Chondrocyte (in vitro differentiated cells): Measurements from ENCODE around the gene VSIG10. TPM values are rescaled to one million over a fixed set of nuclear protein-coding genes. Genes with fewer than 3 reads are reported as not detected.
"Not testable (repeated sequence)": the region's sequence is repeated elsewhere in the genome, so short reads cannot be mapped to it uniquely, and the experiment has no call there.

Experiments
- DNase-seq: peaks from one replicate; pipeline ENCODE4 v3.0.0; 2021; ENCODE audit warnings: mixed read lengths, low spot score
- H3K27ac Mint-ChIP-seq: one replicate; pipeline ENCODE4 v1.8.0; 2021; ENCODE audit warnings: mild to moderate bottlenecking, moderate library complexity, mixed read lengths; ENCODE audit not compliant: unreplicated experiment
- H3K27me3 Mint-ChIP-seq: 2 replicates; pipeline ENCODE4 v1.8.0; 2021; ENCODE audit warnings: low read depth, mixed read lengths
- H3K36me3 Mint-ChIP-seq: 2 replicates; pipeline ENCODE4 v1.8.0; 2021; ENCODE audit warnings: low read depth, mixed read lengths
- H3K4me1 Mint-ChIP-seq: 2 replicates; pipeline ENCODE4 v1.8.0; 2021; ENCODE audit warnings: low read depth, mild to moderate bottlenecking, mixed read lengths
- H3K4me3 Mint-ChIP-seq: one replicate; pipeline ENCODE4 v1.8.0; 2021; ENCODE audit warnings: mild to moderate bottlenecking, moderate library complexity, mixed read lengths; ENCODE audit not compliant: unreplicated experiment
- H3K9me3 Mint-ChIP-seq: 2 replicates; pipeline ENCODE4 v1.8.0; 2021; ENCODE audit warnings: low read depth, mixed read lengths
- CTCF ChIP-seq: fragments of 200-600 bp; sonication (generic); IDR thresholded peaks from 2 replicates; pipeline ENCODE4 v1.5.0; 2021; ENCODE audit warnings: antibody characterized with exemption, mild to moderate bottlenecking, moderate library complexity
- total RNA-seq: library from RNA; stranded (reverse); gene quantifications from 3 replicates; pipeline ENCODE4 v1.2.1, GENCODE V29; 2021

Gene VSIG10
- total RNA-seq, 1 donor from 2014 or later: 9.3 TPM

GRCh38 chr12:118135788-118136558, 32.2 kb upstream of the VSIG10 start, which contains the start of gene PEBP1:
Gene PEBP1 (plus strand): TSS chr12:118136124. CDS start chr12:118136210, 86 bp downstream.
- H3K9me3 Mint-ChIP-seq: no peaks in the 10 kb centered on the region
- peaks cover 10% of the 10 kb centered on the region for H3K36me3 Mint-ChIP-seq
- H3K4me3 Mint-ChIP-seq: peak within 1 kb of the TSS; percentile 97
- H3K27ac Mint-ChIP-seq: peak within 1 kb of the TSS; percentile 98
- H3K4me1 Mint-ChIP-seq: peaks cover 44% of the 10 kb centered on the region
- peak; percentile 98 for DNase-seq
- peak; percentile 22 for TF ChIP-seq CTCF
- no peaks in the 10 kb centered on the region for H3K27me3 Mint-ChIP-seq

GRCh38 chr12:118129436-118129835, 25.6 kb upstream of the VSIG10 start:
- H3K9me3 Mint-ChIP-seq, H3K4me3 Mint-ChIP-seq, H3K4me1 Mint-ChIP-seq, H3K27ac Mint-ChIP-seq, H3K36me3 Mint-ChIP-seq, H3K27me3 Mint-ChIP-seq, DNase-seq: not testable (repeated sequence)

GRCh38 chr12:118127867-118128266, 24.1 kb upstream of the VSIG10 start:
- peak; percentile 8 for DNase-seq
- no peak for TF ChIP-seq CTCF
- H3K4me1 Mint-ChIP-seq: peaks cover 9% of the 10 kb centered on the region
- H3K27me3 Mint-ChIP-seq: no peaks in the 10 kb centered on the region
- H3K9me3 Mint-ChIP-seq: no peaks in the 10 kb centered on the region
- H3K36me3 Mint-ChIP-seq: no peaks in the 10 kb centered on the region
- no peak overlapping the region for H3K4me3 Mint-ChIP-seq
- no peak overlapping the region for H3K27ac Mint-ChIP-seq

- Mint-ChIP-seq H3K4me3 (no peak overlapping the region), H3K9me3 (no peaks in the 10 kb centered on the region), H3K27me3 (no peaks in the 10 kb centered on the region), H3K4me1 (peaks cover 2% of the 10 kb centered on the region), H3K36me3 (no peaks in the 10 kb centered on the region), H3K27ac (no peak overlapping the region)
- peak; percentile 53 for DNase-seq
- TF ChIP-seq CTCF: no peak
These were observed 22.4 kb upstream of the VSIG10 start for GRCh38 chr12:118126119-118126757.

GRCh38 chr12:118125743-118126118, 21.9 kb upstream of the VSIG10 start:
- Mint-ChIP-seq H3K36me3 (no peaks in the 10 kb centered on the region), H3K27ac (no peak overlapping the region), H3K4me3 (no peak overlapping the region), H3K4me1 (peaks cover 7% of the 10 kb centered on the region), H3K9me3 (no peaks in the 10 kb centered on the region), H3K27me3 (no peaks in the 10 kb centered on the region)
- no peak for DNase-seq
- TF ChIP-seq CTCF: no peak
